ENCODE data around the gene RALGPS1.

Gene RALGPS1

DNA sequence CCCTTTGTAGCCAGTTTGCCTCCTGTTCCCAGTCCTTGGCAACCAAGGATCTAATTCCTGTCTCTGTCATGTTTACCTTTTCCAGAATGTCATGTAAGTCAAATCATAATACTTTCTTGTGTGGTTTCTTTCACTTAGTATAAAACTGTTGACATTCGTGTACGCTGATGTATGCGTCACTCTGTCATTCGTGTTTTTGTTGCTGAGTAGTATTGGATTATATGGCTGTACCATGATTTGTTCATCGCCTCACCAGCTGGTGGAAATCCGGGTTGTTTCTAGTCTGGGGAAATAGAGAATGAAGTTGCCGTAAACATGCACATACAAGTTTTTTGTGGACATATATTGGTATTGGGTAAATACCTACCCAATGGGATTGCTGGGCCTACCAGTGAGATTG lies 110.5 kb downstream of the RALGPS1 start:
- TF ChIP-seq, protein P1, sequence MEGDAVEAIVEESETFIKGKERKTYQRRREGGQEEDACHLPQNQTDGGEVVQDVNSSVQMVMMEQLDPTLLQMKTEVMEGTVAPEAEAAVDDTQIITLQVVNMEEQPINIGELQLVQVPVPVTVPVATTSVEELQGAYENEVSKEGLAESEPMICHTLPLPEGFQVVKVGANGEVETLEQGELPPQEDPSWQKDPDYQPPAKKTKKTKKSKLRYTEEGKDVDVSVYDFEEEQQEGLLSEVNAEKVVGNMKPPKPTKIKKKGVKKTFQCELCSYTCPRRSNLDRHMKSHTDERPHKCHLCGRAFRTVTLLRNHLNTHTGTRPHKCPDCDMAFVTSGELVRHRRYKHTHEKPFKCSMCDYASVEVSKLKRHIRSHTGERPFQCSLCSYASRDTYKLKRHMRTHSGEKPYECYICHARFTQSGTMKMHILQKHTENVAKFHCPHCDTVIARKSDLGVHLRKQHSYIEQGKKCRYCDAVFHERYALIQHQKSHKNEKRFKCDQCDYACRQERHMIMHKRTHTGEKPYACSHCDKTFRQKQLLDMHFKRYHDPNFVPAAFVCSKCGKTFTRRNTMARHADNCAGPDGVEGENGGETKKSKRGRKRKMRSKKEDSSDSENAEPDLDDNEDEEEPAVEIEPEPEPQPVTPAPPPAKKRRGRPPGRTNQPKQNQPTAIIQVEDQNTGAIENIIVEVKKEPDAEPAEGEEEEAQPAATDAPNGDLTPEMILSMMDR (IDR thresholded peaks at IDR 0.05; ENCODE audit: poor library complexity, severe bottlenecking): no peak
- DNase-seq (ENCODE audit: low spot score): no peak
- Histone ChIP-seq H3K36me3 (ENCODE audit: low read depth) (no peaks in the 10 kb centered on the region), H3K27me3 (ENCODE audit: insufficient read depth, poor library complexity, severe bottlenecking) (no peaks in the 10 kb centered on the region), H3K9me3 (ENCODE audit: severe bottlenecking) (no peaks in the 10 kb centered on the region), H3K27ac (ENCODE audit: poor library complexity, severe bottlenecking) (no peak overlapping the region), H3K4me3 (ENCODE audit: severe bottlenecking) (no peak overlapping the region), H3K4me1 (ENCODE audit: insufficient read depth, poor library complexity, severe bottlenecking) (no peaks in the 10 kb centered on the region)
- ATAC-seq (ENCODE audit: low read depth): no peak

DNA sequence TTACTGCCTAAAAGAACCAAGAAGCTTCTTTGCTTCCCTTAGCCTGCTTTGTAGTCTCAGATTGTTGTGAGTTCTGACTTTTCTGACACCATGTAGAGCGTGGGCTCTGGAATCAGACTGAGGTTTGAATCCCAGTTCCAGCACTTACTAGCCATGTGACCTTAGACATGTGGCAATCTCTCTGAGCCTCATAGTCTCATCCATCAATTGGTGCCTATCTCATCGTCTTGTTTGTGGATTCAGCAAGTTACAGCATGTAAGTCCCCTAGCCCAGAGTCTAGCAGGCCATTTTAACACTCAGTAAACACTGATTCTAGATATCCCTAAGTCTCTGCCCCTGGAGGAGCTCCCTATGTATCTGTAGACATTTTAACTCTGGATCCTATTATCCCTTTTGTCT lies 113.1 kb downstream of the RALGPS1 start:
- Histone ChIP-seq H3K4me1 (ENCODE audit: insufficient read depth, poor library complexity, severe bottlenecking) (no peaks in the 10 kb centered on the region), H3K4me3 (ENCODE audit: severe bottlenecking) (no peak overlapping the region), H3K9me3 (ENCODE audit: severe bottlenecking) (no peaks in the 10 kb centered on the region), H3K27me3 (ENCODE audit: insufficient read depth, poor library complexity, severe bottlenecking) (no peaks in the 10 kb centered on the region), H3K36me3 (ENCODE audit: low read depth) (no peaks in the 10 kb centered on the region), H3K27ac (ENCODE audit: poor library complexity, severe bottlenecking) (no peak overlapping the region)
- TF ChIP-seq, protein P1 (IDR thresholded peaks at IDR 0.05; ENCODE audit: poor library complexity, severe bottlenecking): no peak
- DNase-seq (ENCODE audit: low spot score) (no peak), ATAC-seq (ENCODE audit: low read depth) (peak; percentile 44; the same call in 1 of the 3 replicates)

DNA sequence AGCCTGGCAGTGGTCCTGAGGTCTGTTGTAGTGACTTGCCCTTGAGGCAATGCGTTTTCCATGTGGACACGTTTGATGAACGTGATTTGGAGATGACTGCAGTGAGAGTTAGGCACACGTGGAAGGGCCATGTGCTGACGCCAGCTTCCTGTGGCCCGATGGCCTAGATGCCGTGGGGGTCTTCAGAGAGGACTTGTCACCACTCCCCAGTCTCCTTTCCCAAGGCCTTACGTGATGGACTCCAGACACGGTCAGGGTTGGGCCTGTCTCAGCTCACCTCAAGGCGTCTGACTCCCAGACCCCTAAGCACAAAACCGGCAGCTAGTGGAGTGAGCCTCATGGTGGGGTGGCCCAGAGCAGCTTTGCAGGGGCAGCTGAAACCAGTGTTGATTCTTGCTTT lies 115.0 kb downstream of the RALGPS1 start:
- DNase-seq (ENCODE audit: low spot score): no peak
- Histone ChIP-seq H3K27me3 (ENCODE audit: insufficient read depth, poor library complexity, severe bottlenecking) (no peaks in the 10 kb centered on the region), H3K4me1 (ENCODE audit: insufficient read depth, poor library complexity, severe bottlenecking) (no peaks in the 10 kb centered on the region), H3K4me3 (ENCODE audit: severe bottlenecking) (no peak overlapping the region), H3K36me3 (ENCODE audit: low read depth) (no peaks in the 10 kb centered on the region), H3K9me3 (ENCODE audit: severe bottlenecking) (no peaks in the 10 kb centered on the region), H3K27ac (ENCODE audit: poor library complexity, severe bottlenecking) (no peak overlapping the region)
- TF ChIP-seq, protein P1 (IDR thresholded peaks at IDR 0.05; ENCODE audit: poor library complexity, severe bottlenecking): no peak
- no peak for ATAC-seq (ENCODE audit: low read depth)

DNA sequence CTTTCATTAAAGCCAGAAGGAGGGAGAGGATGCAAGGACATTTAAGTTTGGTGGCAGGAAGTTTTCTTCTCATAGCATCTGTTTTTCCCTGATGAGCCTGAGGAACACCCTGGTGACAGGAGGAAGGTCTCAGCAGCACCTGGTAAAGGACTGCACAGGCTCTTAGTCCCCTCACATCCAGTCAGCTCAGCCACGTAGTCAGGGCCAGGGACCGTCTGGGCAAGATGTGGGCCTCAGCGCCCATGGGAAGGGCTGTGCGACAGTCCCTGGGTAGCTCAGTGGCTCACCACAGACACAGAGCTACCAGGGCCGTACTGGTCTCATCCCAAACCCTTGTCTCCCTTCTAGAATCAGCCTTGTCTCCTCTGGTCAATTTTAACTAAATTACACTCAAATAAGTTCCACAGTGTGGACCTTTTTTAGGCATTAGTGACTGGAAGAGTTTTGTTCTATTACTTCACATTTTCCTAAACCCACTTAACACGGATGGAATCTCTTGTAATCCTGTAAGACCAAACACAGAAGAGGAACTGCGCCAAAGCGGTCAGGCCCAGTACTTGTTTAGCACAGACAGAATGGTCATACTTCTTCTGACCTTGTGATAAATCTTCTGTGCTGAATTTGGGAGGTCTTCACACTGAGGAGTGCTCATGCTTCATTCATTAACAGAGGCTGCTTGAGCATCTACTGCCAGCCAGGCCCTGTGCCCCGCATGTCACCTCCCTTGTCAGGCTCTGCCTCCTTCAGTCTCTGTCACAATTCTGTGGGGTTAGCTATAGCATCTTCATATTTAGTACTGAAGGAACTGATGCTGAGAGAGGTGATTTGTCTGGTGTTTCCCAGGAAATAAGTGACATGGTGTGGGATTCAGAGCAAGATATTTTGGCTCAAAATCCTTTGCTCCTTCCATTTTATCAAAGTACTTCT lies 116.5 kb downstream of the RALGPS1 start:
- H3K27ac ChIP-seq (ENCODE audit: poor library complexity, severe bottlenecking): no peak overlapping the region
- H3K4me3 ChIP-seq (ENCODE audit: severe bottlenecking): no peak overlapping the region
- no peaks in the 10 kb centered on the region for H3K36me3 ChIP-seq (ENCODE audit: low read depth)
- DNase-seq (ENCODE audit: low spot score): no peak
- H3K27me3 ChIP-seq (ENCODE audit: insufficient read depth, poor library complexity, severe bottlenecking): no peaks in the 10 kb centered on the region
- ATAC-seq (ENCODE audit: low read depth): no peak
- TF ChIP-seq, protein P1 (IDR thresholded peaks at IDR 0.05; ENCODE audit: poor library complexity, severe bottlenecking): no peak
- H3K4me1 ChIP-seq (ENCODE audit: insufficient read depth, poor library complexity, severe bottlenecking): no peaks in the 10 kb centered on the region
- no peaks in the 10 kb centered on the region for H3K9me3 ChIP-seq (ENCODE audit: severe bottlenecking)

DNA sequence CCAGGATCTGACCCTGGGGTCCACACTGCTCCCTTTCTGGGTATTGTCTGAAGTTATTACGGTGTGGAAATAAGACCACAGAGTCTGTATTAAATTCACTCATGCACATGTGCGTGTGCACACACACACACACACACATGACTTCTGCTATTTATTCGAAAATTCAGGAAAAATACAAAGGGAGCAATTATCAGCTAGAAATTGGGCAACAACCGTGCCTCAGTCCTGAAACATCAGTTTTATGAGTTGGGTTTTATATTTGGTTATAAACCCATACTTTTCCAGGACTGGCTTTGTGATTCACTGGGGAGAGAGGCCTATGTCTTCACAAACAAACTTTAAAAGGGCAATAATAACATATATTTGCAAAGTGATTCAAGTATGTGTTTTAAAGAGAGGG lies 117.7 kb downstream of the RALGPS1 start:
- H3K27ac ChIP-seq (ENCODE audit: poor library complexity, severe bottlenecking): no peak overlapping the region
- TF ChIP-seq, protein P1 (IDR thresholded peaks at IDR 0.05; ENCODE audit: poor library complexity, severe bottlenecking): no peak
- H3K4me3 ChIP-seq (ENCODE audit: severe bottlenecking): no peak overlapping the region
- H3K4me1 ChIP-seq (ENCODE audit: insufficient read depth, poor library complexity, severe bottlenecking): no peaks in the 10 kb centered on the region
- ATAC-seq (ENCODE audit: low read depth): no peak
- no peaks in the 10 kb centered on the region for H3K27me3 ChIP-seq (ENCODE audit: insufficient read depth, poor library complexity, severe bottlenecking)
- no peaks in the 10 kb centered on the region for H3K36me3 ChIP-seq (ENCODE audit: low read depth)
- H3K9me3 ChIP-seq (ENCODE audit: severe bottlenecking): no peaks in the 10 kb centered on the region
- DNase-seq (ENCODE audit: low spot score): no peak
